PC-3 (cell line): ENCODE data around the gene VDR. TPM values are rescaled to one million over a fixed set of nuclear protein-coding genes. Genes with fewer than 3 reads are reported as not detected.
A peak's percentile ranks its signal among the peaks of the same experiment; 100 is the strongest.

ENCODE experiments used
- ATAC-seq: fragments of 200-7000 bp; cut with Tn5 transposase; 2 replicates; pipeline ENCODE4 v1.9.1; 2020; ENCODE audit warnings: mild to moderate bottlenecking, moderate library complexity
- BruUV-seq: library from RNA; stranded (reverse); fragments of 400-500 nt; replicated peaks from 2 replicates; lab custom pipeline; 2021; lab: Mats Ljungman, UMichigan
- CTCF ChIA-PET: fragments of 300-600 bp; sonication (Branson Sonifier 250); formaldehyde crosslinking; loops from one replicate; lab custom pipeline; 2022; ENCODE audit warnings: antibody characterized with exemption; lab: Charles Lee
- POLR2A ChIA-PET: fragments of 300-600 bp; sonication (Branson Sonifier 250); formaldehyde crosslinking; loops from one replicate; lab custom pipeline; 2022; ENCODE audit warnings: antibody characterized with exemption; ENCODE audit not compliant: unreplicated experiment; lab: Charles Lee
- DNase-seq: peaks from one replicate; pipeline ENCODE4 v3.0.0-alpha.2; 2015
- H2AFZ ChIP-seq: fragments of 300-600 bp; sonication (generic); 2 replicates; pipeline ENCODE4 v1.6.0; 2016; ENCODE audit warnings: antibody characterized with exemption, low read length
- H3F3A ChIP-seq: fragments of 300-600 bp; sonication (generic); one replicate; pipeline ENCODE4 v1.6.0; 2017; ENCODE audit warnings: antibody characterized with exemption, low read length, control low read depth, mild to moderate bottlenecking; ENCODE audit not compliant: unreplicated experiment
- H3K27ac ChIP-seq: fragments of 300-600 bp; sonication (generic); 2 replicates; pipeline ENCODE4 v1.5.1; 2016; ENCODE audit warnings: mild to moderate bottlenecking, low read length
- H3K27me3 ChIP-seq: fragments of 300-600 bp; sonication (generic); 2 replicates; pipeline ENCODE4 v1.6.1; 2016; ENCODE audit warnings: low read length, mixed read lengths
- H3K36me3 ChIP-seq: fragments of 300-600 bp; sonication (generic); 2 replicates; pipeline ENCODE4 v1.6.1; 2016; ENCODE audit warnings: low read depth, mixed run types, low read length, mixed read lengths
- H3K4me1 ChIP-seq: fragments of 300-600 bp; sonication (generic); 2 replicates; pipeline ENCODE4 v1.5.1; 2016; ENCODE audit warnings: low read length; ENCODE audit not compliant: insufficient read depth
- H3K4me2 ChIP-seq: fragments of 300-600 bp; sonication (generic); 2 replicates; pipeline ENCODE4 v1.6.0; 2016; ENCODE audit warnings: low read length
- H3K4me3 ChIP-seq: fragments of 300-600 bp; sonication (generic); 2 replicates; pipeline ENCODE4 v1.5.1; 2016; ENCODE audit warnings: mild to moderate bottlenecking, low read length, mixed read lengths
- H3K79me2 ChIP-seq: fragments of 300-600 bp; sonication (generic); 2 replicates; pipeline ENCODE4 v1.6.1; 2017; ENCODE audit warnings: low read length, mixed read lengths
- H3K9ac ChIP-seq: fragments of 300-600 bp; sonication (generic); 2 replicates; pipeline ENCODE4 v1.6.0; 2016; ENCODE audit warnings: mild to moderate bottlenecking, low read length
- H3K9me2 ChIP-seq: fragments of 300-600 bp; sonication (generic); replicated peaks from 2 replicates; pipeline ENCODE4 v1.6.1; 2016; ENCODE audit warnings: mixed run types, low read length, mixed read lengths
- H3K9me3 ChIP-seq: fragments of 300-600 bp; sonication (generic); 2 replicates; pipeline ENCODE4 v1.6.1; 2016; ENCODE audit warnings: low read length, mixed read lengths
- H4K20me1 ChIP-seq: fragments of 300-600 bp; sonication (generic); 2 replicates; pipeline ENCODE4 v1.6.1; 2016; ENCODE audit warnings: low read length, mixed read lengths
- CTCF ChIP-seq: fragments of 300-600 bp; sonication (generic); conservative IDR thresholded peaks from 2 replicates; pipeline ENCODE4 v1.5.1; 2017; ENCODE audit warnings: antibody characterized with exemption, low read depth, mild to moderate bottlenecking, low read length
- EZH2 ChIP-seq: fragments of 300-600 bp; sonication (generic); IDR thresholded peaks from one replicate; pipeline ENCODE4 v1.6.1; 2017; ENCODE audit warnings: antibody characterized with exemption, mild to moderate bottlenecking, low read length; ENCODE audit not compliant: unreplicated experiment
- EZH2phosphoT487 ChIP-seq: fragments of 300-600 bp; sonication (generic); IDR thresholded peaks from 2 replicates; pipeline ENCODE4 v1.6.1; 2018; ENCODE audit warnings: mild to moderate bottlenecking, antibody characterized with exemption, low read length, borderline replicate concordance
- intact Hi-C: fragments of 100-400 bp; cut with micrococcal nuclease; formaldehyde crosslinking; loops from 2 replicates; pipeline ENCODE4 v1.9.0; 2023
- total RNA-seq: library from RNA; depleted of rRNA; stranded (reverse); fragments of >200 nt; gene quantifications from 2 replicates; pipeline ENCODE4 v1.2.3, GENCODE V29; 2014

VDR gene
- total RNA-seq, 1 experiment from 2014 or later, result 19.9 TPM

GRCh38 chr12:47813511-47814196 is 91.1 kb downstream of the VDR start:
- intact Hi-C loops, result no loop called here
- Histone ChIP-seq H3K9me3 (no peaks in the 10 kb centered on the region), H3K36me3 (peaks cover 16% of the 10 kb centered on the region), H3F3A (no peaks in the 10 kb centered on the region), H3K4me2 (peak overlapping the region; percentile 84), H3K4me1 (peaks cover 56% of the 10 kb centered on the region), H2AFZ (peak overlapping the region; percentile 56), H3K9me2 (no peaks in the 10 kb centered on the region), H3K9ac (peak overlapping the region; percentile 33), H3K27me3 (no peaks in the 10 kb centered on the region), H4K20me1 (peaks cover 47% of the 10 kb centered on the region; the same call in 1 of the 2 replicates), H3K79me2 (peaks cover 100% of the 10 kb centered on the region), H3K4me3 (peak overlapping the region; percentile 65), H3K27ac (peak overlapping the region; percentile 72)
- ChIA-PET CTCF (interaction anchor here (2.4 kb wide), 1 partner anchor 24 kb away, joined by 10 read pairs; no protein-coding TSS in a partner anchor), POLR2A (interaction anchor here (0.6 kb wide), 1 partner anchor 16 kb away, joined by 3 read pairs; no protein-coding TSS in a partner anchor)
- TF ChIP-seq EZH2 (no peak), CTCF (no peak), EZH2phosphoT487 (no peak)
- DNase-seq (no peak), ATAC-seq (peak; percentile 29)
- no TSS peak for BruUV-seq

- peak; percentile 72 for DNase-seq
- no peaks in the 10 kb centered on the region for H3K27me3 ChIP-seq
- H3K9me2 ChIP-seq, result no peaks in the 10 kb centered on the region
- H3K27ac ChIP-seq, result peak overlapping the region; percentile 72
- BruUV-seq, result no TSS peak
- POLR2A ChIA-PET, result interaction anchor here (0.6 to 0.7 kb wide), 2 partner anchors 8 to 23 kb away, joined by 3 read pairs; no protein-coding TSS in a partner anchor
- CTCF ChIA-PET, result interaction anchor here (0.6 to 2.4 kb wide), 2 partner anchors 25 to 1242 kb away, joined by 5 to 10 read pairs; no protein-coding TSS in a partner anchor
- peaks cover 49% of the 10 kb centered on the region for H3K4me1 ChIP-seq
- H3F3A ChIP-seq, result no peaks in the 10 kb centered on the region
- peaks cover 41% of the 10 kb centered on the region; the same call in 1 of the 2 replicates for H4K20me1 ChIP-seq
- peak; percentile 81 for ATAC-seq
- no peaks in the 10 kb centered on the region for H3K9me3 ChIP-seq
- H3K4me3 ChIP-seq, result peak overlapping the region; percentile 65
- intact Hi-C loops, result no loop called here
- H3K4me2 ChIP-seq, result peak overlapping the region; percentile 84
- TF ChIP-seq EZH2phosphoT487, result no peak
- TF ChIP-seq CTCF, result no peak
- TF ChIP-seq EZH2, result no peak
- H3K36me3 ChIP-seq, result peaks cover 16% of the 10 kb centered on the region
- peak overlapping the region; percentile 33 for H3K9ac ChIP-seq
- H2AFZ ChIP-seq, result peak overlapping the region; percentile 56
- H3K79me2 ChIP-seq, result peaks cover 100% of the 10 kb centered on the region
Measured at GRCh38 chr12:47812797-47813510, 91.8 kb downstream of the VDR start.
